Astrocyte of the spinal cord (primary cell): Measurements from ENCODE around the gene TIMM23.

Experiments
- DNase-seq: peaks from one replicate; pipeline ENCODE4 v3.0.0; 2011; ENCODE audit warnings: low read depth, low spot score
- H3K4me3 ChIP-seq: 2 replicates; pipeline ENCODE4 v1.5.1; 2011; ENCODE audit warnings: low read depth, mild to moderate bottlenecking, low read length, moderate library complexity
- CTCF ChIP-seq: IDR thresholded peaks from 2 replicates; pipeline ENCODE4 v1.5.1; 2012; ENCODE audit warnings: low read depth, mild to moderate bottlenecking, low read length, inconsistent platforms
- in situ Hi-C: cut with HindIII; loops from 2 replicates; pipeline ENCODE4 v1.10.0; 2017; ENCODE audit warnings: low sequenced_read_pairs

Gene TIMM23

DNA sequence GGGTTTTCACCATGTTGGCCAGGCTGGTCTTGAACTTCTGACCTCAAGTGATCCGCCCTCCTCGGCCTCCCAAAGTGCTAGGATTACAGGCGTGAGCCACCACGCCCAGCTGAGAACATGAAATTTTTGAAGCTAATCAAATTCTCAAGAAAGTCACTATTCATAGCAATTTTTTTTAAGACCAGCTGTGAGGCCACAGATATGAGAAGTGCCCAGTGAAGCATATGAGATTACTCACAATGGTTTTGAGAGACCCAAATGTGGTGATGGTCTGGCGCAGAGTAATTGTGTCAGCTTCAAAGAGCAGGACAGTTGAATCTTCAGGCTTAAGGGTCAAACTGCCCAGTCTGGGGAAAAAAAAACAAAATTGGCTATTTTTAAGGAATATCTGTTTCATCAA lies 41.9 kb downstream of the TIMM23 start:
- no peak for DNase-seq
- in situ Hi-C loops: no loop called here
- TF ChIP-seq CTCF: no peak

GRCh38 chr10:46014683-46015405 lies 42.6 kb downstream of the TIMM23 start:
- in situ Hi-C loops: no loop called here
- peak; percentile 41 for DNase-seq
- no peak for TF ChIP-seq CTCF
- no peak overlapping the region for H3K4me3 ChIP-seq

More for the DNA sequence above, 41.9 kb downstream of the TIMM23 start:
- H3K4me3 ChIP-seq: no peak overlapping the region

GRCh38 chr10:46016190-46016589 lies 43.9 kb downstream of the TIMM23 start:
- no peak overlapping the region for H3K4me3 ChIP-seq
- in situ Hi-C loops: no loop called here
- no peak for TF ChIP-seq CTCF
- DNase-seq: no peak

DNA sequence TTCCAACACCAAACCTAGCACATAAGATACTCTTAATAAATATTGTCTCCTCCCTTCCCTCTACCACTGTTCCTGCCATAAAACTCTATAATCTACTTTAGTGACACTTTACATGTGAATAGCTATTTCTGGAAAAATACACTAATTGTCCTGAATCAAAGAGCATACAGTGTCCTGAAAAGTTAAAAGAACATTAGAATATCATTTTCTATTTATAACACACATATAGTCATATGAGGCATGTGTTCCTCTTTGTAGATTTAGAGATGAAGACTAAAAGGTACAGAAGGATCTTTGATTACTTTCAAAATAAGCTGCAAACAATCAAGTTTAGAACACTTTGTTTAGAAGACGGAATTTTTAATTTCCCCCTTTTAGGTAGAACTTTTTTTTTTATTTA lies 44.5 kb downstream of the TIMM23 start:
- H3K4me3 ChIP-seq: no peak overlapping the region
- TF ChIP-seq CTCF: no peak
- in situ Hi-C loops: no loop called here
- no peak for DNase-seq

DNA sequence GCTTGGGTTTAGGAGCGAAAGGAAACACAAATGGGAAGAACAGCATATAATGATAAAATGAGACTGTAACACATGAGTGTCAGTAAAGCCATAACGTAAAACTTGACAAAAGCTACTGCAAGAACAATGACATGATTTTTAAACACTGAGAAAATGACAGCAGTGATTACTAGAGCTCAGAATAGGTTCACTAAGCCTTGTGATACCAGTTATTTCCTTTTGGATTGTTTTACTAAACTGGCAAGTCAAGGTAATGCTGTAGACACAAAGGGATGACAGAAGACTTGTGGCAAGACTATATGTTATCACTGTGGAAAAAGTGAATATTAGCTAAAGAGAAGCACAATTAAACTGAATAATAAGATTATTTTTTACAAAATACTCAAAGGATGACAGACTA lies 45.4 kb downstream of the TIMM23 start:
- no peak for TF ChIP-seq CTCF
- H3K4me3 ChIP-seq: no peak overlapping the region
- in situ Hi-C loops: no loop called here
- no peak for DNase-seq

DNA sequence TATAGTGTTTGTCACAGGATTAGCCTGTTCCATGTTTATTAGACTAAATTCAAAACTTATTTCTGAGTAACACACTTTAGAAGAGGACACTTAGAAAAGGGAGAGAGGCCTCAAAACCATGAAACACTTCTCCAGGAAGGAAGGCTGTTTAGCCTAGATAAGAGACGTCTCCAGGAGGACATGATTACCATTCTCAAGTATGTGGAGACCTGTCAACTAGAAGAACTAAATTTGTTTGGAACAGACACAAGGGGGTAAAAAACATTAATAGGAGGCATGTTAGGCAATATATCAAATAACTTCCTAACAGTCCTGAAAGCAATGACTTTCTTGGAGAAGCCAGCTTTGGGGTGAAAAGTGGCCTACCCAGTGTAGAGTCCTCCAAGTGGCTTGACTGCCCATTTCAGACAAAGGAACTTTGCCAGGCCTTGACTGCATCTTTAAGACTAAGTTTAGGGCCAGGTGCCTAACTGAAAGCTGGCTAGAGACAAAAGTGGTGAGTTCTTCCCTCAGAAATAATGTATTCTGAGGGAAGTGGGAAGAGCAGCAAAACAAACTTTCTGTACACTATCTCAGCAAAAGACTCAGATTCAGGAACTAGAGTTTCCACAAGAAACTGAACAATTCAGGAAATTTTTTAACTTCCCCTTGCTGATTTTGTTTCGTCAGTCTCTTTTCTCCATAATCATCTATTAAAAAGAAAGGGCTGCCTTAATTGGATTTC lies 46.3 kb downstream of the TIMM23 start:
- no peak for DNase-seq
- in situ Hi-C loops: no loop called here
- TF ChIP-seq CTCF: no peak
- no peak overlapping the region for H3K4me3 ChIP-seq
